A549 (cell line): Measurements from ENCODE around the gene TGM4.

Experiments
- CEBPB ChIP-seq, 2 experiments: fragments of >200 bp in 1 of 2; sonication (Bioruptor Twin) in 1 of 2; formaldehyde crosslinking in 1 of 2; IDR thresholded peaks; 2 replicates each; pipeline ENCODE4 v1.6.1; 2012 to 2016
- CTCF ChIP-seq: fragments of >200 bp; sonication (Bioruptor Twin); formaldehyde crosslinking; IDR thresholded peaks from 3 replicates; pipeline ENCODE4 v1.5.1; 2016
- EP300 ChIP-seq, 2 experiments: fragments of >200 bp; sonication (Bioruptor Twin); formaldehyde crosslinking; IDR thresholded peaks; 2 replicates in 1 of 2; 3 replicates in 1 of 2; pipeline ENCODE4 v1.6.1; 2016 to 2017
- JUN ChIP-seq, 2 experiments: fragments of >200 bp; sonication (Bioruptor Twin); formaldehyde crosslinking; IDR thresholded peaks; 2 replicates in 1 of 2; 3 replicates in 1 of 2; pipeline ENCODE4 v1.6.1; 2016 to 2017
- KDM1A ChIP-seq: fragments of 200-600 bp; sonication (generic); IDR thresholded peaks from 2 replicates; pipeline ENCODE4 v1.6.1; 2016; ENCODE audit warnings: low read depth, mild to moderate bottlenecking
- MYC ChIP-seq: IDR thresholded peaks from 2 replicates; pipeline ENCODE4 v1.6.1; 2012; ENCODE audit warnings: mild to moderate bottlenecking, inconsistent platforms, low read length, improper control_type of control experiment, borderline replicate concordance
- POLR2A ChIP-seq: IDR thresholded peaks from 2 replicates; pipeline ENCODE4 v1.6.1; 2012; ENCODE audit warnings: mild to moderate bottlenecking, low read length
- ZFP36 ChIP-seq: fragments of 450-650 bp; IDR thresholded peaks from 2 replicates; pipeline ENCODE4 v1.6.1; 2014; ENCODE audit warnings: borderline replicate concordance; ENCODE audit not compliant: partially characterized antibody

- no peak for TF ChIP-seq MYC
- no peak for TF ChIP-seq ZFP36
- TF ChIP-seq POLR2A: no peak
- TF ChIP-seq CTCF: no peak
- TF ChIP-seq JUN (IDR thresholded peaks at IDR 0.05): no peak
- no peak for TF ChIP-seq CEBPB (IDR thresholded peaks at IDR 0.05)
- no peak for TF ChIP-seq KDM1A
- TF ChIP-seq EP300 (IDR thresholded peaks at IDR 0.05): no peak
These were observed 32.0 kb upstream of the TGM4 start for GRCh38 chr3:44842376-44842775.
